ENCODE data around the gene TMEM232. TPM values are rescaled to one million over a fixed set of nuclear protein-coding genes. Genes with fewer than 3 reads are reported as not detected.

Gene TMEM232
- total RNA-seq, 1 donor from 2014 or later: 2.3 TPM

DNA sequence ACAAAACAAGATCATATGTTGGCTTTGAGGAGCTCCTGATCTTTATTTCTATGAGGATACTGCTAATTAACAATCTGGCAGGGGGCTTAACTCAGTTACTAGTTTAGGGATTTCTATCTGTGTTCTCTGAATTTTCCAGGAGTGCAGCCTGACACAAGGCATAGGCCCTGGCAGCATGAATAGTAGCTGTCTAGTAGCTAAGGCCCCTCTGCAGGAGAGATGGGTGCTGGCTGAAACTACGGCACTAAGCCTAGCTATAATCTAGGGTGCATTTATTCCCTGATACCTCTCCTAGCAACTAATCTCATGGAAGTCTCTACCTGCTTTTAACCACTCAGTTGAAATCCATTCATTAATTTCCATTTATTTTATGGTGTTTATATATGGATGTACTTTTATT is 268.2 kb downstream of the TMEM232 start:
- no peak overlapping the region for H3K27ac Mint-ChIP-seq (ENCODE audit: unreplicated experiment)
- peaks cover 2% of the 10 kb centered on the region for H3K36me3 Mint-ChIP-seq (ENCODE audit: low read depth)
- TF ChIP-seq, protein P1, sequence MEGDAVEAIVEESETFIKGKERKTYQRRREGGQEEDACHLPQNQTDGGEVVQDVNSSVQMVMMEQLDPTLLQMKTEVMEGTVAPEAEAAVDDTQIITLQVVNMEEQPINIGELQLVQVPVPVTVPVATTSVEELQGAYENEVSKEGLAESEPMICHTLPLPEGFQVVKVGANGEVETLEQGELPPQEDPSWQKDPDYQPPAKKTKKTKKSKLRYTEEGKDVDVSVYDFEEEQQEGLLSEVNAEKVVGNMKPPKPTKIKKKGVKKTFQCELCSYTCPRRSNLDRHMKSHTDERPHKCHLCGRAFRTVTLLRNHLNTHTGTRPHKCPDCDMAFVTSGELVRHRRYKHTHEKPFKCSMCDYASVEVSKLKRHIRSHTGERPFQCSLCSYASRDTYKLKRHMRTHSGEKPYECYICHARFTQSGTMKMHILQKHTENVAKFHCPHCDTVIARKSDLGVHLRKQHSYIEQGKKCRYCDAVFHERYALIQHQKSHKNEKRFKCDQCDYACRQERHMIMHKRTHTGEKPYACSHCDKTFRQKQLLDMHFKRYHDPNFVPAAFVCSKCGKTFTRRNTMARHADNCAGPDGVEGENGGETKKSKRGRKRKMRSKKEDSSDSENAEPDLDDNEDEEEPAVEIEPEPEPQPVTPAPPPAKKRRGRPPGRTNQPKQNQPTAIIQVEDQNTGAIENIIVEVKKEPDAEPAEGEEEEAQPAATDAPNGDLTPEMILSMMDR (IDR thresholded peaks at IDR 0.05): no peak
- no peak overlapping the region for H3K4me3 Mint-ChIP-seq (ENCODE audit: unreplicated experiment)
- no peak for DNase-seq (ENCODE audit: low spot score)
- H3K9me3 Mint-ChIP-seq (ENCODE audit: low read depth): peaks cover 6% of the 10 kb centered on the region
- no peaks in the 10 kb centered on the region for H3K27me3 Mint-ChIP-seq (ENCODE audit: low read depth)
- peaks cover 18% of the 10 kb centered on the region for H3K4me1 Mint-ChIP-seq (ENCODE audit: low read depth)

DNA sequence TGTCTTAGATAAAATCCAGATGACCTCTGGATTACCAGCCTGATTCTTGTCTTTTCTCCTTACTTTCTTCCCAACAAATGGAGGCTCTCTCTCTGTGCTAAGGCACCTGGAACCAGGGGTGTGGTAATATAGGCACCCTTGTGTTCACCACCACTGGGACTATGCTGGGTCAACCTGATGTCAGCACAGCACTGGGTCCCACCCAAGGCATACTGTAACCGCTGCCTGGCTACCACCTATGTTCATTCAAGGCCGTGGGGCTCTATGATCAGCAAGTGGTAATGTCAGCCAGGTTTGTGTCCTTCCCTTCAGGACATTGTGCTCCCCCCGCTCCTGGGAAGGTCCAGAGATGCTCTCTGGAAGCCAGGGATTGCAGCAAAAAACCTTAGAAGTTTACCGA is 283.6 kb downstream of the TMEM232 start:
- TF ChIP-seq, protein P1 (IDR thresholded peaks at IDR 0.05): no peak
- Mint-ChIP-seq H3K4me3 (ENCODE audit: unreplicated experiment) (no peak overlapping the region), H3K9me3 (ENCODE audit: low read depth) (peaks cover 2% of the 10 kb centered on the region), H3K36me3 (ENCODE audit: low read depth) (peaks cover 1% of the 10 kb centered on the region), H3K4me1 (ENCODE audit: low read depth) (peaks cover 37% of the 10 kb centered on the region), H3K27ac (ENCODE audit: unreplicated experiment) (peak overlapping the region; percentile 22), H3K27me3 (ENCODE audit: low read depth) (no peaks in the 10 kb centered on the region)
- no peak for DNase-seq (ENCODE audit: low spot score)

DNA sequence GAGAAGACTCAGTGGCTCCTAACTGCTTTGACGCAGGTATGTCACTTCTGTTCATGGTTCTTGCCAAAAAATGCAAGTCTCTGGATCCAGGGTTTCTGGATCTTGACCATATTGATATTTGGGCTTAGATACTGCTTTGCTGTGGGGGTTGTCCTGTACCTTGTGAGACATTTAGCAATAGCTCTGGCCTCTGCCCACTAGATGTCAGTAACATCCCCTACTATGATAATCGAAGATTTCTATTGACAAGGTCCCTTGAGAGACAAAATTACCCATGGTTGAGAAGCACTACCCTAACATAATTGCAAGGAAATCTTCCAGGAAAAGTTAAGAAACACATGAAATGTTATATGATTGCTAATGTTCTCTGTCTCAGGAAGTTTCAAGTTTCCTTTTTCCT is 285.4 kb downstream of the TMEM232 start:
- Mint-ChIP-seq H3K36me3 (ENCODE audit: low read depth) (peaks cover 4% of the 10 kb centered on the region), H3K4me1 (ENCODE audit: low read depth) (peaks cover 37% of the 10 kb centered on the region), H3K27me3 (ENCODE audit: low read depth) (no peaks in the 10 kb centered on the region), H3K4me3 (ENCODE audit: unreplicated experiment) (no peak overlapping the region), H3K9me3 (ENCODE audit: low read depth) (peaks cover 10% of the 10 kb centered on the region), H3K27ac (ENCODE audit: unreplicated experiment) (no peak overlapping the region)
- no peak for DNase-seq (ENCODE audit: low spot score)
- TF ChIP-seq, protein P1 (IDR thresholded peaks at IDR 0.05): peak; percentile 81

DNA sequence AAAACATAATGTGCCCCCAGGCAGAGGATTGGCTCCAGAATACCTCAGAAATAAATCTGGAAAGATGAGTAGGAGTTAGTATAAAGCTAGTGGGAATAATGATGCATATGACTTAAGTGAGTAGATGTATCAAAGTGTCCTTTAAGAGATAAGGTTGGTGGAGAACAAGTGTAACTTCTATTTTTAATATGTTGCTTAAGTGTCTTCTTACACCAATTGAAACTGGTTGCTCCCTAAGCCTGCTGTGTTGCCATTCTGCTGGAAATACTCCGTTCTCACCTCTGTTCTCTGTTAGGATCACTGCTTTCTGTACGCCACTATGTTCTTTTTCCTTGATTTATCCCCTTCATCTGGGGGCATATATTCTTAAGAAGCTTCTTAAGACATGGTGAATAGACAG is 286.4 kb downstream of the TMEM232 start:
- H3K27ac Mint-ChIP-seq (ENCODE audit: unreplicated experiment): no peak overlapping the region
- no peak for DNase-seq (ENCODE audit: low spot score)
- no peak overlapping the region for H3K4me3 Mint-ChIP-seq (ENCODE audit: unreplicated experiment)
- TF ChIP-seq, protein P1 (IDR thresholded peaks at IDR 0.05): no peak
- H3K9me3 Mint-ChIP-seq (ENCODE audit: low read depth): peaks cover 13% of the 10 kb centered on the region
- H3K27me3 Mint-ChIP-seq (ENCODE audit: low read depth): peaks cover 2% of the 10 kb centered on the region
- peaks cover 37% of the 10 kb centered on the region for H3K4me1 Mint-ChIP-seq (ENCODE audit: low read depth)
- H3K36me3 Mint-ChIP-seq (ENCODE audit: low read depth): peaks cover 5% of the 10 kb centered on the region

DNA sequence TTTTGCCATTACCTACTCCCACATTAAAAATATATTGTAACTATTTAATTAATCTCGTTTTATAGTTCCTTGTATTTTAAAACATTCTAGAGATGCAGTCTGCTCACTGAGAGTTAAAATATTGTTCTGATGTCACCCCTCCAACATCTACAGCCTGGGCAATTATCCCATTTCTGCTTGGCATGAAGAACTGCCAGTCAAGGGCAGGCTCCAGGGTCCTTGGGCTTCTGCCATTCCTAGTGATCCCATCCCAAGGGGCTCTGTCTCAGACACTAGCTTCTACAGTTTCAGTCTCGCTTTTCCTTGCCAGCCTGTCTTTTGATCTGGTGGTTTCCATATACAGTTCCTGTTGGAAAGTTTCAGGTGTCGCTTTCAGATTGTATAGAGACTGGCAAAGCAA is 287.2 kb downstream of the TMEM232 start:
- H3K27me3 Mint-ChIP-seq (ENCODE audit: low read depth): peaks cover 2% of the 10 kb centered on the region
- H3K36me3 Mint-ChIP-seq (ENCODE audit: low read depth): peaks cover 7% of the 10 kb centered on the region
- H3K4me1 Mint-ChIP-seq (ENCODE audit: low read depth): peaks cover 37% of the 10 kb centered on the region
- TF ChIP-seq, protein P1 (IDR thresholded peaks at IDR 0.05): no peak
- peaks cover 13% of the 10 kb centered on the region for H3K9me3 Mint-ChIP-seq (ENCODE audit: low read depth)
- no peak for DNase-seq (ENCODE audit: low spot score)
- H3K27ac Mint-ChIP-seq (ENCODE audit: unreplicated experiment): peak overlapping the region; percentile 45
- H3K4me3 Mint-ChIP-seq (ENCODE audit: unreplicated experiment): peak overlapping the region; percentile 27

Data from chondrocyte (in vitro differentiated cells).